ENCODE data around the gene EPHB1.

EPHB1 gene

DNA sequence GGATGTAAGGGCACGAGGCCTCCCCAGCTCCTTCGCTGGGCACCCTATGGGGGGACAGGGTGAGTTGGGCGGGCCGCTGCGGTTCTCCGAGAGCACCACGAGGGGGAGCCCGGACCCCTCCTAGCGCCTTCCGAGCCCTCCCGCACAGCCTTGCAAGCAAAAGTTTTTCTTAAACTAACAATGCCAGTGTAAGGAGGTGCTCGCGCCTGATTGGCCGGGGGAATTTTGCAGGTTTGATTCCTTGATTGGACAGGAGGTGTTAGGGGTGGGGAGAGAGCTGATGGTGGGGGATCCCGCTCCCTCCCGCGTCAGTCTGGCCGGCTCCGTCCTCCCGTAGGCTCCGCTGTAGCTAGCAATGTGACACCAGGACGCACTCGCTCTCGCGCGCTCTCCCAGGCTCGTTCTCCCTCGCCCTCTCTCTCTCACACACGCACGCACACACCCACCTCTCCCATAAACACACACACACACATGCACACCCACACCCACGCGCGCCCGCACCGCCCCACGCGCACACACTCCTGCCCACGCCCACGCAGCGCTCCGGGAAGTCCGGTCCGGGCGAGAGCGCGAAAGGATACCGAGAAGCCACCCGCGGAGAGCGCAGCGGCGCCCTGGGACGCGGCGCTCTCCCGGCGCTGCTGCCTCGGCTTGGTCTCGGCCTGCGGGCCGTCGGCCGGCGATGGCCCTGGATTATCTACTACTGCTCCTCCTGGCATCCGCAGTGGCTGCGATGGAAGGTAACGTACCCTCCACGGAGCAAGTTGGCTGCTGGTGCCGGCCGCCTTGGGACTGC, at the start of gene EPHB1:
Gene EPHB1, plus strand, starts transcription at position 311 of the 796 bp plus-strand sequence.
- DNase-seq (ENCODE audit: low read depth), result no peak

DNA sequence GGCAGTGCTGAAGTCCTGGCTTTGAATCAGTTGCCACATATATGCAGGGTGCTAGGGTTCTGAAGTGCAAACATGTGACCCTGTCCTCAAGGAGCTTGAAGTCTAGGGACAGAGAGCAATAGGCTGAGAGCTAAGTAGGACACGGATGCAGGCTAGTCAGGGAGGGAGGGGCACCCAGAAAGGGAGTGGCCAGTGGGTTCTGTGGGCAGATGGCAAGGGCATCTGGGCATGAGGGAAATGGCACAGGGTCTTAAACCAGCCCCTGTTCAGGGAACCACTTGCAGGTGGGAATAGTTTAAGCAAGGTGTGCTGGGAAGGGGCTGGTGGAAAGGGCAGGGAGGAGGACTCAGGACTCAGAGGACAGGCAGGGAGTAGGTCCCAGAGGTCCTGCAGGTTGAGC, 46.4 kb upstream of the EPHB1 start:
- DNase-seq (ENCODE audit: low read depth), result no peak

DNA sequence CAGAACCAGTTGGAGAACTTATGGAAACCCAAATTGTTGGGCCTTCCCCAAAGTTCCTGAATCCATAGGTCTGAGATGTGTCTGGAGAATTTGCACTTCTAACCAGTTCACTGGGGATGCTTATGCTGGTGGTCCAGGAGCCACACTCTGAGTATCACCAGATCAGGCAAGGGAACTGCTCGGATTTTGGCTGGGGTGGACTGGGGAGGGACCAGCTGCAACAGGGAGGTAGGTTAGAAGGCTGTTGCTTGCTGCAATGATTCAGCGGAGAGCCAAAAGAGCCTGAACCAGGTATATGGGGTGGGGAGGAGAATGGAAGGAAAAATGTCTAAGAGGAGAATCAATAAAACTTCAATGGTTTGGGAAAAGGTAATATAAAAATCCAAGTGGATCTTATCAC, 45.9 kb upstream of the EPHB1 start:
- no peak for DNase-seq (ENCODE audit: low read depth)

DNA sequence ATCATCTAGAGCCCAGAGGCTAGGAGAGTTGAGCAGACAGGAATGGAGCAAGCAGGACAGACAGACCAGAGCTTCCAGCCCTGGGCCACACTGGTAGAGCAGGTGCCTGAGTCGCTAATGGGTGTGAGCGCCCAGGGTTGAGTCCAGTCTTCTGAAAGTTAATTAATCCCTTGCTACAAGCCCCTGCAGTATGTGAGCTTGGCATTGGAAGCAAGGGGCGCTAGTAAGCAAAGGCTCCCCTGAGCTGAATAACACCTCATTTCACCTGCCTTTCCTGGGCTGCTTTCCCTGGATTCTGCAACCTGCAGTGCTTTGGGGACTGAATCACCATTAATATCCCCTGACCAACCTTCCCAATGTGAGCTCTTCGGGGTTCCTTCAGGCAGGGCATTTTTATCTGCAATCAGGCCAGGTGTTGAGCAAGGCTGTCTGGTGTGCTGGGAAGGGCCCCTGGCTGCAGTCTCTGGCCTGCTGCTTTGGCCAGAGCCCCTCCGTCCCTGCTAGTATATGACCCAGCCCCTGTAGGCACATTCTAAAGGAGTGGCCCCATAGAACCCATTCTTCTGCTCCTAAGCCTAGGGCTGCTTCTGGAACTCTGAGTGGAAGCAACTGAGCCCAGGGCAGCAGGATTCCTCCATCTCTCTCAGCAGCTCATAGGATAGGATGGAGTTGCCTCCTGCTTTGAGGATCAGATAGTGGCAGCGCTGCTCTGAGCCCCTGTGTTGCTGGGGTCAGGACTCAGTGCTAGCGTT, 45.1 kb upstream of the EPHB1 start:
- DNase-seq (ENCODE audit: low read depth), result no peak

DNA sequence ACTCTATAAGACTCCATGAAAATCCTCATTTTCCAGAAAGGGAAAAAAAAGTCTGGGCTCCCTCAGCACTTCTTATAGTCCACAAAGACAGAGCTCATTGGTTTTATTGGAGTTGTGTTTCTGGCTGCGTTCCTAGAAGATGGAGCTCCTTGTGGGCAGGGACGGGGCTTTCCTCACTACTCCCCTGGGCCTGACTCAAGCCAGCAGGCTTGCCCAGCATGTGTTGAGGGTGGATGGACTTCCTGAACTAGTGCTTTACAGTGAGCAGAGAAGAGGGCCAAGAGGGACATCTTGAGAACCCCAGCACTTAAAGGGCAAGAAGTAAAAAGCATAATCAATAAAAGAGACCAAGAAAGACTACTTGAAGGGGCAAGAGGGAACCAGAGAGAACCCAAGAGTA, 43.2 kb upstream of the EPHB1 start:
- no peak for DNase-seq (ENCODE audit: low read depth)

DNA sequence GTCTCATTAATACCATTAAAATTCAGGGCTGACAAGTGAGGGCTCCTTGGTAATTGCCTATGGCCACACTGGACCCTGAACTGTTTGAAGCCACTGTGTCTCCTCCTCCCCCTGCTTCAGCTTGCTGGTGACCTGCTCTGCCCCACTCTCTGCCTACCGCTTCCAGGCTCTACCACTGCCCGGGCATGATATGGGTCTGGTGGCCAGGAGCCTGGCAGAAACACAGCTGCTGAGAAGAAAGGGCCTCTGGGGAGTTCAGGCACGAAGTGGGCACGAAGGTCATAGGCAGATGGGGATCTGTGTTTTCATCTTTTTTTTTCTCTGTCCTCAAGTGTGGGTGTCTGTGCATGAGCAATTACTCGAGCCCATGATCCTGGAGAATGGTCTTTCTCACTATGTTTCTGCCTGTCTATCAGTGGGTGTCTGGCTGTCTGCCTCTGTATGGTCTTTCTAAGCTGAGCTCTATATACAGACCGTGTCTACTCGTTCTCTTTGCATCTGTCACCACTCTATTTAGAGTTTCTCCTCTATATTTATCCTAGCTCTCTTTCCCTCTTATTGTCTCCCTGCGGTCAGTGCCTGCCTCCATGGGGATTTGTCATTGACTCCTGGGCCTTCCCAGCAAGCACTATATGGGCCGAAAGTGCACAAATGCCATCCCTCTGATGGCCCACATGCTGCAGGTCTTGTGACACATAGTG, 42.1 kb upstream of the EPHB1 start:
- no peak for DNase-seq (ENCODE audit: low read depth)

DNA sequence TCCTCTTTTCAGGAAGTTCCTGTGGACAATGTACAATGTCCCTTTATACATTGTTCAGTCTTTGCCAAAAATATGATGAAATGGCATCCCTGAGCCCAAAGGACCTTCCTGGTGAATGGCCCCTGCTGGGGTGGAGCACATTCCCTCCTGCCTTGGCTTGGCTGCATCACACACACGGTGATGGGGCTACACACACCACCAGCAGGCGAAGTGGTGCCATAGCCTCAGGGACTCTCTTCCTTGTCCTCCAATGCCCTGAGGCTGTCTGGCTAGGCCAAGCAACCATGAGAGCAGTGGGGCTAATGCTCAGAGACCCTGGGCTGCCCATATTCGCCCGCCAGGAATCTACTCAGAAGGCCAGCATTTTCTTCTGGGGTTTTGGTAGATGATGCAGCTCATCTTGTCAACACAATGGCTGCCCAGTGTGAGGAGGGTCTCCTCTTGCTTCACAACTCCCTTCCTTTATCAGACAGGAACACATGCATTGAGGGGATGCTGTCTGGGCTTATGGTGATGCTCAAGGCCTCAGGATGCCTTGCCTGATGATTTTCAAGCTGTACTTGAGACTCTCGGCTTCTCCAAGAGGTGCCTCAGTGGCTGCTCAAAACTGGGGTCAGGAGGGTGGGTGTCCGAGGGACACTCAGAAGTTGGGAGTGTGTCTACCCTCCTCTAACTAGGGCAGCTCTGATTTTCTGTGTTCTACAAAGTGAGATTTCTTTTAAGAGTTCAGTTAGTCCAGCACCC, 40.9 kb upstream of the EPHB1 start:
- DNase-seq (ENCODE audit: low read depth), result no peak

DNA sequence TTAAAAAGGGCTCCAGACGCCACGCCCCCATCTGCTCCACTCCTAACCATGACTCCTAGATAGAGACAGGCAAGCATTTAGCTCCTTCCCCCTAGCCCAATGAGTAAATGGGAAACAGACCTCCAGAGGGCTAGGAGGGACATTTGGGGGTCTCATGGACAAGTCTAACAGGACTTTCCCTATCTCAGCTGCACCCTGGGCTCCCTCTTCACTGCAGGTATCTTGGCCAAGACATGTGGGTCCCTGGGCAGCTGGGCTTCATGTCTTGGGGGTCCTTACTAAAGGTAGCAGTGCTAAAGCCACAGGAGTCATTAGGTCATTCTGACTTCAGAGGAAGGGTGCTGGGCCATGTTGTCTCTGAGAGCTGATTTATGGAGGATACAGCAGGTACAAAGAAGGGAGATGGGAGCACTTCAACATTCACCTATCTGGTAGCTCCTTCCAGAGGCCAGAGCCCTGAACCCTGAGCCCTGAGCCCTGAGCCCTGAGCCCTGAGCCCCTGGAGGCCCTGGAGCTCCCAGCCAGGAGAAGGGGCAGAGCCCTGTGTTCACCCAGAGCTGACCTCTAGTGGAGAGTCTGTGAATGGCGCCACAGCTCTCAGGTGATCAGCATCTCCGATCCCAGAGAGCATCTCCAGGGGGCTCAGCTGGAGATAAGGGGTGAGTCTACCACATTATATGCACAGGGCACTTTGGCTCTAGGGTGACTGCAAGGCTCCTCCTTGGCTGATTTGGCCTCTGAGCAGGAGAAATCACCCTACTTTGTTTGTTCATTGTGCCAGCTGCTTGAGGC, 40.1 kb upstream of the EPHB1 start:
- no peak for DNase-seq (ENCODE audit: low read depth)

DNA sequence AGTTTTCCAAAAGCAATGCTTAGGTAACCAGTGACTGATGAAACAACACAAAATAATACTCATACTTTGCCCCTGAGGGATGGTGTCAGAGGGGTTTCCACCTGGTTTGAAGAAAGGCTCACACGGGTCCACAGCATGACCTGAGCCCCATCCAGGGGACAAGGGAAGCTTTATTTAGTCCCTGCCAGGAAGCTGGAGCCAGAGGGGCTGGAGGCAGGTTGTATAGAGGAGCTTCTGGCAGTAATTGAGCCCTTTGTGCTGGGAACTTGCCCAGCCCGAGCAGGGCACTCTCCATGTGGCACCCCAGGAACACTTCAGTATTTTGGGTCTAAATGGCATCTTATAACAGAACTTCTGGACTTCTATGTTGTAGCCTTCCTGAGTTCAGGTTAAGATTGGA, 39.2 kb upstream of the EPHB1 start:
- DNase-seq (ENCODE audit: low read depth), result no peak

DNA sequence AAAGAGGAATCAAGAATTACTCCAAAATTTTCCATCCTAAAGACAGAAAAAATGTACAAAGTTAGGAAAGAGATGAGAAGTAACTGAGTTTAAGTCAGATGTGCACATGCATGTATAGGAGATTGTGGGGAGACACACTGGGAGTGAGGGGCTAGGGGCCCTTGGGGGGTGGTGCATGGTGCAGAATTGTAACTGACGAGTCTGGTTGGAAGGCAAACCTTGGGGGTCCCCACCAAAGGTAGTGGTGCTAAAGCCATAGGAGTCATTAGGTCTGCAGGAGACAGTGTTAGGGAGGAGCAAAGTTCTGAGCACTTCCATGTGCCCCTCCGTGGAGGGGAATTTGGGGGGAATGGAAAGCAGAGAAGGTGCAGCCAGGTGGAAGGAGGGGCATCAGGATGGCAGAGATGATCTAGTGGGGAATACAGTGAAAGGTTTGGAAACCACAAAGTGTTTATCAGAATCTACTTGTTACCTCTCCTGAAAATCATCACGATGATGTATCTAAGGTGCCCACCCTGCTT, 37.5 kb upstream of the EPHB1 start:
- DNase-seq (ENCODE audit: low read depth), result no peak

DNA sequence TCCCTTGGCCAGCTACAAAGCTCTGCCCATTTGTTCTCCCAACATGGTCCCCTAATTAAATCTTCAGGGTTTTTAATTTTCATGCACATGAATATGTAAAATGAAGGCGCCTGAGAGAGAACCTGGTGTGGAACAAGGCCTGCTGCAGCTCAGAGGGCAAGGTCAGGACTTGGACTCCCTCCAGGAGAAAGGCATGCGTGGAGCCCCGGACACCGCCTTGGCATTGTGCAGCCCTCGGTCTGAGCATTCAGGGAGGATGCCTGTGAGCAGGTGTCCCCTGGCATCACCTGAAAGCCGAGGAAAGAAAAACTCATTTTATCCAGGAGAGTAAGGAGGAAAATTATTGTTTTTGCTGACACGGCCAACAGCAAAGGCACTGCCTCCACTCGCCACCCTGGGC, 33.8 kb upstream of the EPHB1 start:
- DNase-seq (ENCODE audit: low read depth), result no peak

DNA sequence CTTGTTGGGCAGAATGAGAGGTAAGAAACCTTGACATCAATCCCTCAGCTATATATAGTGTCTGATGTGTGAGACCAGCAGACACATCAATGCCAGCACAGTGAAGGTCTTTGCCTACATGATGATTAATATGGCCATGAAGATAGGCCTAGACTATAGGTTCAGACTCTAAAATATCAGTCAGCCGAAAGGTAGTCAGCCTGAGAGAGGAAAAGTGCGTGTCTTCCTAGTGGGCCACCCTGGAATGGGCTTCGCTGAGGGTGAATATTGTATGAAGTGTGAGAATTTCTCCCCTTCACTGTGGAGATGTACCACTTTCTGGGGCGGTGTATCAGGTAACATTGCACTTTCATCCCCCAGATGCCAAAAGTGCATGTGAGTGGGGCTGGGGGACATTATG, 33.0 kb upstream of the EPHB1 start:
- no peak for DNase-seq (ENCODE audit: low read depth)

DNA sequence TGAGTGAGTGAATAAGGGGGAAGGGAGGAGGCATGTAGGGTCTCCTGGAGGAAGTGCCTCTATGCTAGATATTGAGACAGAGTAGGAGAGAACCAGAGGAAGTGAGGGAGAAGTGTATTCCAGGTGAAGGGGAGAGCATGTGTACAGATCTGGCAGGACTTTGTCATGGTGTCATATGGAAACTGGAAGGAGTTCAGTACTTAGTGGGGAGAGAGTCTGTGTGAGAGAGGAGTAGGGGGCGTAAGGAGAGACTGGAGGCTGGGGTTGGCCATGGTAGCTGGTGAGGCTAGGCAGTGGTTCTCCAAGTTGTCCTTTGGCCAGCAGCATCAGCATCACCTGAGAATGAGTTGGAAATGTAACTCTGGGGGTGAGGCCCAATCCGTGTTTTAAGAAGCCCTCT, 29.6 kb upstream of the EPHB1 start:
- DNase-seq (ENCODE audit: low read depth), result no peak

DNA sequence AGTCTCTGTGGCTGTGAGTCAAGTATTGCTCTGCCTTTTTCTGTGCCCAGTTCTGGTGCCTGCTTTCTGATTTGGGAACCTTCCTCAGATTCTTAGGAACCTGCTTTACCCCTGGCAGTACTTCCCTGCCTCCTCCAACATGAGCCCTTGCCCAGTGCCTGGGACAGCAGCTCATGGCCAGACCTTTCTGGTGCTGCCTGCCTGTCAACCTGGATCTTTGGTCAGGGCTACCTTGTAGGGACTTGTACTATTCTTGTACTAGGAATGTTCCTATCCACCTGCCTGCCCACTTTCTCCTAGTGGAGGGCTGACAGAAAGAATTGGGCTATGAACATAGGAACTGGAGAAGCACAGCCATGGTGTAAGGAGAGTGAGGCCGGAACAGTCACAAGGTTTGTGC, 28.8 kb upstream of the EPHB1 start:
- no peak for DNase-seq (ENCODE audit: low read depth)

DNA sequence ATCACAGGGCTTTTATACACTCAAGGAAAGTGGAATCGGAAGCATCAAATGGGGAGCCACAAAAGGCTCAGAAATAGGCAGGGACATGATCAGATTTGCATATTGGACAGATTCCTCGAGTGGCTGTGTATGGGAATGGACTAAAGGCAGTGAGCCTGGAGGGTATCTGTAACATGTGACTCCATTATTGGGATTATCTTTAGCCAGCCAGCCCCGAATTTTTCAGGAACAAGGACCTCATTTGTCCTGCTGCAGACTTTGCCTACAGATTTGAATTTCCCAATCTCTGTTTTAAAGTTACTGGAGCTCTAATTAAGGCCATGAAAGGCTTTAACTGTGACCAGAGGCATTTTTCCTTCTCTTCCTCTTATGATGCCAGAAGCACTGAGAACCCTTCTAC, 26.9 kb upstream of the EPHB1 start:
- DNase-seq (ENCODE audit: low read depth), result no peak

DNA sequence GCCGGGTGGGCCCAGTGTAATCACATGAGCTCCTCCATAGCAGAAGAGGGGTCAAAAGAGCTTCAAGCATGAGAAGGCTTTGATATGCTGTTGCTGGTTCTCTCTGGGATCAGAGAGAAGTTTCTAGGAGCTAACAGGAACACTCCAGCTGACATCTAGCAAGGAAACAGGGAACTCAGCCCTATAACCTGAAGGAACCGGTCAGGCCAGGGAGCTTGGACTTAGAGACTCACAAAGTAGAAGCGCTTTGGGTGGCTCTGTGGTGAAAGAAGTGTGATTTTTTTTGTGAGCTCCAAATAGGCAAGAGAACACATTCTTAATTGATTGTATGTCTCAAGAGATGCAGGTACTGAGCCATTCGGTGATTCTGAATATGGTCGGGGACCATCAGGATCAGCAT, 26.2 kb upstream of the EPHB1 start:
- no peak for DNase-seq (ENCODE audit: low read depth)

DNA sequence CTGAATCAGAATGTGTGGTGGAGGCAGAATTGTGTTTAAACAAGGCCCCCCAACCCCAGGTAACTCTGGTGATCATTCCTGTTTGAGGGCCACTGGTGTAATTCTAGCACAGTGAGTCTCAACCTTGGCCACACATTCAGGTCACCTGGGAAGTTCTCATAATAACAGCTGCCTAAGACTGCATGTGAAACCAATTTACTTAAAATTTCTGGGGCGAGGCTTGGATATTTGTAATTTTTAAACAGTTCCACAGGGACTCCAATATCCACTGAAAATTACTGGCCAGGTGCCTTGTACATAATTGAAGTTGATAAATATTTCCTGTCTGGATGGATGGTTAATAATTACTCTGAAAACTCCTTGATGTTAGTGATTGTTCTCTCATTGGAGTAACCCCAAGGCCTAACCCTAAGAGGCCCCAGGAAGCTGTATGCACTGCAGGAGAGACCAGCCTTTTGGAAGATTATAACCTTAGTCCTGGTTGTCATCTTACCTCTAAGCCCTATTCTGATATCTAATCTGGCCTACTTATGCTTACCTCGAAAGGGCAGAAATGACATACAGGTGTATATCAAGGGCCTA, 25.7 kb upstream of the EPHB1 start:
- DNase-seq (ENCODE audit: low read depth), result no peak

DNA sequence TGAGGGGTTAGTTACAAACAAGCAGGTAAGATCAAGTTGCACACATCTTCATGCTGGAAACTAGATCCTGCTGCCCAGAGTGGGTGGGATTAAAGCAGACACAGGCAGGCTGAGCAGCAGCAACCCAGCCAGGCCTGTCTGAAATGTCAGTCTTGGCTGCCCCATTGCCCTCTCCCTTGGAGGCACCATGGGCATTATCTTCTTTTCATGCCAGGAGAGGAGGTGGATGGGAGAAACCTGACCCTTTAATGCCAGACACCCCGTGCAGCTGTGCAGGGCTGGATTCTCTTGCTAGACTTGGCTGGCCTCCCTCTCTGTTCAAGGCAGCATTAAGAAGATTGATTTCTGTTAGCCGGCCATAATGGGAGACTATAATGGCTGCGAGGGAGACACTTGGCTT, 23.0 kb upstream of the EPHB1 start:
- DNase-seq (ENCODE audit: low read depth), result no peak

DNA sequence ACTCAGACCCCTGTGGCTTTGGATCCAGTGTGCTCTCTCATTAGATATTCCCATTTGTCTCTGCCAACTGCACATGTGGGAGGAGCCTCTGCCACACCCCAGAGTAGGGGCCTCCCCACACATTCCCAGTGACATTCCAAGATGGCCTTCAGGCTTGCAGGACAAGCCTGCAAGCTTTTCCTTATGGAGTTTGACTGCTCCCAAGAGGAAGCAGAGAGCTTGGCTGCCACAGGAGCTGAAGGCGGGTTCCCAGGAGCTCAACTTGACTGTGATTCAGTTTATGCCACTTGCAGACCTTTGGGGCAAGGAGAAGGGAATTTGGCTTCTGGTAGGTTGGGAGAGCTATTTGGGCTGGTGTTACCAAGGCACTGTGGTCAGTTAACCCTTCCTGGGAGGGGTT, 22.5 kb upstream of the EPHB1 start:
- DNase-seq (ENCODE audit: low read depth), result no peak

DNA sequence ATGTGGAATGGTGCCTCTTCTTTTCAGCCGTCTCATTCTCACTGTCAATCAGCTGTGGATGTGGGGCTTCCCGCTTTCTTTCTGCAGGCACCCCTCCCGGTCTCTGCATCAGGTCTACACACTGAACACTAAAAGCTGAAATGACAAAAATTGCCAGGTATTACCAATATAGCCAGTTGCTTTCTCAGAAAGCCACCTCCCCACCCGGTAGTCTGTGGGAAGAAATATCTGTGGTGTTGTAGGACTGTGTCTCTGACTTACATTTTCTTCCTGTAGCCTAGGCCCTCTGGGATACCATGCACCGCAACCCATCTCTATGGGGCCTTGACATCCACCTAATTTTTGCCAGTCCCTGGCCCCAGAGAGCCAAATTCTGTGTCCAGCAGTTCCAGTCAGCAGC, 19.2 kb upstream of the EPHB1 start:
- DNase-seq (ENCODE audit: low read depth), result no peak

DNA sequence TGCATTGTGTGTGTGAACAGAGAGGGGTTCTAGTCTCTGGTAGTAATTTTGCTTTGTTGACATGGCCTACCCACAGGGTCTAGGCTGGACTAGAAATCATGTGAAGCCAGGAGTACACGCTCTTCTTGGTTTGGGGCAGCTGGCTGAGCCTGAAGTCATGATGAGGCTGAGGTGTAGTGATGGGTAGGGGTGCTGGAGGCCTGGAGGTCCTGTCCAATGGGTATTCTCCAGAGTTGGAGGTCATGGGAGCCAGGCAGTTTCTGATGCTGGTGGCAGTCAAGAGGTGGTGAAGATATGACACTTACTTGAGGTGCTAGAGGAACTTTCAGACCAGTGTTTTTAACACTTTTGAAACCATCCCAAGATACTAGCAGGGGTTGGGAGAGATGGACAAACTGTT, 18.5 kb upstream of the EPHB1 start:
- no peak for DNase-seq (ENCODE audit: low read depth)
